GM19035 (cell line): Measurements from ENCODE around the gene FGF14.
"Not testable (repeated sequence)": the region's sequence is repeated elsewhere in the genome, so short reads cannot be mapped to it uniquely, and the experiment has no call there.

Experiments used
- ATAC-seq: cut with Tn5 transposase; IDR thresholded peaks from one replicate; pipeline ENCODE4 v1.9.1; 2021; ENCODE audit not compliant: unreplicated experiment

Gene FGF14

DNA sequence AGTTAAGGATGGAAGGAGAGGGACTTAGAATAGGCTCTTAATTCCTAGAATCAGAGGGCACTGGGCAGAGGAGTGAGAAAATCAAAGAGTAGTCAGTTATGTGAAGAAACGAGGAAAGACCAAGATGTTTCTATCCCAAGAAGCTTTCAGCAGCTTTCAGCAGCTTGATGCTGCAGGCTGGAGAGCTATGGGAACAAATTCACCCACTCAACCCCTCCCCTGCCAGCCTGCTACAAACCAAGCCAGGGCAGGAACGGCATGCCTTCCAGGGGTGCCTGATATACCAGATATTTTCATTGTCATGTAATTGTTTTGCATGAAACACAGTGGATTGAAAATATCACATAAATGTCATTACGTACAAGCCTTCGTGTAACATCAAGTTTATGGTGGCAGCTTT is 262.2 kb downstream of the FGF14 start:
- ATAC-seq, result no peak

DNA sequence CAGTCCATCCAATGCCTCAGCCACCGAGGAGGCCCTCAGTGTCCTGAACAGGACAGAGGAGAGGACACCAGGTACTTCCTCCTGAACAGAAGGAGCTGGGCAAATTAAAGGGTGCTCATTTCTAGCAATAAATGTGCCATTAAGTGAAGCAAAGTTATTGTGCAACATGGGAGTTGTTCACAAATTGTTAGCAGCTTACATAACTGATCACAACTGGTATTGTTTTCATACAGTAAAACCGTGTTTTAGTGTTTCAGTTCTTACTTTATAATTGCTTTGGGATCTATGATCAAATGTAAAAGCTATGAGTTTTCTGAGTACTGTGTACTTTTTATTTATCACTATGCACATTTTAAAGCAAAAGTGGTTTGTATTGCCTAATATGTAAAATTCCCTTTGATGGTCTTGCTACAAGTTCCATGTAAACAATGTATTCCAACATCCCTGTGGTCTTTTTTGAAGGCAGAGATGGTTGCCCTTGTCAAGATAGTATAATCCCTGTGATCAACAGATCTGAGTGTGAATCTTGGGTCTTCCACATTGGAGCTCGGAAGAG is 263.1 kb downstream of the FGF14 start:
- ATAC-seq, result no peak

DNA sequence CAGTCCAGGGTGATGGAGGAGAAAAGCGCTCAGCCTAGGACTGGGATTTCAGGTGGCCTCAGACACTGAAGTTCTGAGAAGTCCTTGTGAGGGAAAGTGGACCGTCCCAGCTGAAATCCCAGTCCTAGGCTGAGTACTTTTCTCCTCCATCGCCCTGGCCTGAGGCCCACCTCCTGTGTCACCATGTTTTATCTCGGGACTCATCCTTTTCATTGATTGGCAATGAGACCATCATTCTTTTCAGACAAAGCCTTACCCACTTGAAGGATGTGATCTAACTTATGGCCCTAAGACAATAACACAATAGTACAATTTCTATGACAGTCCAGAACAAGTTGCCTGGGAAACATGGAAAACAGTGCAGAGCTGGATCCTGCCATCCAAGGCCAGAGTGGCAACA is 263.9 kb downstream of the FGF14 start:
- ATAC-seq, result not testable (repeated sequence)

DNA sequence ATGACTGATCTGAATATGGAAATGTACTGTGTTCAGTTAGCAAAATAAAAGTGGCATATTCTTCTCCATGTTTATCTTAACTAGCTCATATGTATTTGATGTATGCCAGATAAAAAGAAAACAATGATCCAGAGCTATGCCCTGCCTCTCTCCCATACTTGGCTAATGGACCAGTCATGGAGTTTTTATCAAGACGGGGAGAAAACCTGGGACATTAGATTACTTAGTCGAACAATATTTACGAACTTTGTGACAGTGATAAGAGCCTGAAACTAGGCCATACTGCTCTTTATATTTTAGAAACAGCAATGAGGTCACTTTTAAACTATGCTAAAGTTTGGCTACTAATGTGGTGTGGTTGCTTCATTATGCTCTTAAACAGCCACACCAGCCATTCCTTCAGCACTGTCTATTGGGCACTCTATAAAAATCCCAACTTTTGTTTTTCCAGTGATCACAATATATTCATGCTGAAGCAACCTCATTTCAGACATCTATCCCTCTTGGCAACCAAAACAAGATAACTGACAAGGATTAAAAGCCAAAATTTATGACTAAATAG is 265.0 kb downstream of the FGF14 start:
- no peak for ATAC-seq

DNA sequence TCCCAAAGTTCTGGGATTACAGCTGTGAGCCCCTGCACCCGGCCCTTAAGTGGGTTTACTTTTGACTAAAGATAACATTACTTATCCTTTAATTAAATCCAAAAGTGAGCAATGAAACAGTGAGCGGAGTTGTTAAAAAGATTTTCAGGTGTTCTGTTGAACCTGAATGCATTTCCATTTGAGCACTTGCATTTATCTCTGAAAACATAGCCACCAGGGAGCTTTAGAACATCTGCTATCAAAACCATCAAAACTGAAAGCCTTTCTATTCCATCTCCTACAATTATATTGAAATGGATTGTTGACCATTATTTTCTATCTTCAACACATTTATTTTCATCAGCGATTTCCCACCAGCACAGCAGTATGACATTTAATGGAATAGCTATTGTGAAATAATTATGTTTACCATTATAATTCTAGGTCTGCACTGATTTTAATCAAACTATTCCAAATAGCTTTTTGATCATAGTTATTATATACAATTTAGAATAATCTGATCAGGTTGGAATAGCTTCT is 269.0 kb downstream of the FGF14 start:
- no peak for ATAC-seq

DNA sequence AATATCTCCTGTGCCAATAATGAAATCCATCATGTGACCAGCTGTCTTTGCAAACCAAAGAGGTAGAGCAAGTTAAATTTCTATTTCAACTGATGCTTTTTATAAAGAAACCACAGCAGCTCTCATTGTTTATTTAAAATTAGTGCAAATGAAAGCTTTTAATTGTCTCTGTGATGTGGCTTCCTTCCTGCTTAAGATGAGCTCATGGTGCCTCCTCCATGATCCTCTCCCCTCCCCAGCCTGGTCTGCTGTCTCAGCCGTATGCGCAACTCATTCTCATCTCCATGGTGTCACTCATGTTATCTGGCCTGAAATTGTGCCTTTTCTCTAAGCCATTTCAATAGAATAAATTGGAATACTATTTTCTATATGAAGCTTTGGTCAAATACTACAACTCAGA is 270.6 kb downstream of the FGF14 start:
- no peak for ATAC-seq

DNA sequence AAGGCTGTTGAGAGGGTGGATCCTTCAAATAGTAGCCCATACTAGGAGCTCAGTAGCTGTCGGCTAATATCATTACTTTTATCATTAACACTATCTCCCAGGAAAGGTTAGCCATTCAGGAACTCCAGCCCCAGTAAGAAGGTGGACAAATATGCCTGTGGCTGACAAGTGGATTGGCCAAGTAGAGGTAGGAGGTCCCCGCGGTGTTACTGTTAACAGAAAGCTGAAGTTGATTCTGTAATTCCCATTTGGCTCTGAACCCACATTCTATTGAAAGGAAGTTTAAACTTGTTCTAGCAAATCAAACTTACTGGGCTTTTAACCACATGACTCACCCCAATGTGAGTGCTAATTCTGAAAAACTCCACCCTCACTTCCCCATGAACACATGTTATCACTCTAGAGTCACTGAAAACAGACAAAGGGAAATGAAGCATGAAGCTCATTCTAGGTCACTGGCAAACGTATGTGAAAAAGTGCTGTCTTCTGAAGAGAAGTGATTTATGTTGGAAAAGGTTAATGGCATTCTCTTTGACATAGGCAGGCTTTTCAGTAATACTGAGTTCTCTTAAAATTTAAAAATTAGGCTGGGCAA is 273.5 kb downstream of the FGF14 start:
- ATAC-seq, result no peak

DNA sequence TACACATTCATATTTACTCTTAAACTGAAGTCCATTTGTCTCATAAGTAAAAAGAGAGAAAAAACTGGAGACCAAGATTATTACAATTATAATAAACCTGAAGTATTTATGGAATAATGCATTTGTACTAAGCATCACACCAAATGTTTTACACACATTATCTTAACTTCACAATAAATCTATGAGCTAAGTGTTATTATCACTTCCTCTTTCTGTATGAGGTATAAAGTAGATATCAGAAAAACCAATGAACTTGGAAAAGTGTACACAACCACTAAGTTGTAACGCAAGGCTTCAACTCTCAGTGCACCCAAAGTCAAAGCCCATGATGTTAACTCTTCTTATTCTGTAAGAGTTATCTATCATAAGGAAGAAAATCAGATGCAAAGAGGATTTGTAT is 274.7 kb downstream of the FGF14 start:
- no peak for ATAC-seq

DNA sequence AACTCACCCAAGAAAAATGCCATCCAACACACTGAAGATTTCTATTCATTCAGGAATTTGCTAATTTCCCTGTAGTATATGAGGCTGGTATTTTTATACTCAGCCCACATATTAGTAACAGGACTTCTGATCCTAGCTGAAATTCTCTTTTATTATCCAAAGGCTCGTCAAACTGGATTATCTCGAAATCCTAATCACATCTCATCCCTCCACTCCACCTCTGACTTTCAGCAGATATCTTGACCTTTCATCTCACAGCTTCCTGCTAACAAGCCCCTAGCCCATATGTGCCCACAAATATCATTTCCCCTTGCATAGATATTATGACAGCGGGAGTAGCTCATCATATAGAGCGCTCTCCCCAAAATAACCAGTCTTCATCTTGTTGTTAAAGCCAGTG is 279.7 kb downstream of the FGF14 start:
- ATAC-seq, result no peak

DNA sequence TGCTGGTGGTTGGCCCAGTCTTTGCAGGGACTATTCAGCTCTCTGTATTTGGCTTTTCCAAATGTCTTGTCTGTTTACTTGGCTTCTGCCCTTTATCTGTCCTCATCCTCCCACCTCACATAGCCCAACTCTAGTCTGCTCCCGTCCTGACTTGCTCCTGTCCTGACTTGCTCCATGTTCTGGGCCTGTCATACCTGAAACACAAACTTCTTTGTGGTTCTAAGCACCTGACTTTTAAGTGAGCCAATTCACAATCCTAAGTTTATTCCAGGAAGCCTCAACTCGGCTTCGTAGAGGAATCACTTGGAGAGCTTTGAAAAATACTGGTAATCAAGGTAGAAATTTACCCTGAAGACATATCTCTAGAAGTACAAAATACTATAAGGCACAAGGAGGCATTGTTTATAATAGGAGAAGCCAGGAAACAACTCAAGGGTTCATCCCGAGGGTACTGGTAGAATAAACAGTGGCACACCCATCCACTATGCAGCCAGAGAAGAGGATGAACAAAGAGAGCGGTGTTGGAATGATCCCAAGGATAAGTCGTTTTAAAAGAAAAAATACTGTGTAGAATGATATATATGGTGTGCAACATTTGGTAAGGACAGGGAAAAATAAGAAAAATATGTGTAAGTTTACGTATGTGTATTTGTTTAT is 284.5 kb downstream of the FGF14 start:
- no peak for ATAC-seq

DNA sequence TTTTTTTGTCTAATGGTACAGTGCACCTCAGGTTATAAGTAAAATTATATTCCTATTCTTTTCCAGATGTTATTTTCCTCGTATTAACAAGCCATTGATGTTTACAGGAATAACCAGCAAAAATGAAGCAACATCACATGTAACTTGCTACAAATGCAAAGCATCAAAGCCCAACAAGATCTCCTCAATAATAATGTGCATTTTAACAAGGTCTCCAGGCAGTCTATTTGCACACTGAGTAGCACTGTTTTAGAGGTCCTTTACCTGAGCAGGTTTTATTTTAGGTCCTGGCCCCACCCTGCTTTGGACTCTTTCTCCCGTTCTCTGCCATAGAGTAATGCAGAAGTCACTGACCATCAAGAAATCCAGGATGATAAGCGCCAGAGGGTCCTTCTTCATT is 298.4 kb downstream of the FGF14 start:
- ATAC-seq, result no peak

DNA sequence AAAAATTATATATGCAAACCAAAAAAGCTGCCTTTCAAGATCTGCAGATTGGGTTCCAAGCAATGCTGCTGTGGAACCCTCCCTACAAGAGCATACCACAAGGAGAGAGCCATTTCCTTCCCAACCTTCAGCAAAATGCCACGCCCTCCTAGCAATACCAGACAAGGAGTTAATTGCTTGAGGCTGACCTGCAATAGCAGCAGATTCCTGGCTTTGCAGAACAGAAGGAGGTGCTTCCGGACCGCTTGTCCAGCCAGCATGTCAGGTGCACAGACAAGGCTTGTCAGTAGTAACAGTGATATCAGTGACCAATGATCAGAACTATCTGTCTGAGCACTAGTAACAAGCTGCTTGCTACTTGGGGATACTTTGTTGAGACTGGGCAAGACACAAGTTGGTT is 301.6 kb downstream of the FGF14 start:
- ATAC-seq, result no peak

DNA sequence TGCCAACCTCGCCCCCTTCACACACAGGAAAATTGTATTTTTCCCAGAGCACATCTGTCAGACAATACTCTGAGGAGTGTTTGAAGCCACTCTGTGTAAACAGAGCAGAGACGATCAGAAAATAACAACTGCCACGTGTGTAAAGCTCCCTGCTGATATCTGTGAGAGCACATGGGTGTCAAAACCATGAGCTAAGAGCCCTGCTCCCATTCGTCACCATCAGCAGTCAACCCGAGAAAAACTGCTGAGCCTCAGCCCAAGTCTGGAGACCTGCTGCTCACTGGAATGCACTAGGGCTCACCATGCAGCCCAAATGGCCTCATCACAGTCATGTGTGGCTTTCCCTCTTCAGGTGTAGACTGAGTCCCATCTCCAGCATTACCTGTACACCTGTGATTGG is 304.1 kb downstream of the FGF14 start:
- no peak for ATAC-seq

DNA sequence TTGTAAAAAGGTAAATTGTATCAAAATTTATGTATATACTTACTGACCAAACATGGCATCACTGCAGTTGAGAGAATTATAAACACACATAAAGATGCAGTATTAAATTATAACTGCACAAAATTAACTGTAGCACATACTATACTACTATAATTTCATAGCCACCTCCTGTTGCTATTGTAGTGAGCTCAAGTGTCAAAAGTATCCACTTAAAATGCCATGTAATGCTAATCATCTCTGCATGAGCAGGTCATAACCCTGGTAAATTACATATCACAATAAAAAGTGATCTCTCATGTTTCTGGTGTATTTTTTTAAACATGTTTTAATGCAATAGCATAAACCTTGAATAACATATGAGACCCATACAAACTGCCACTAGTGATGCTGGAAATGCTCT is 308.6 kb downstream of the FGF14 start:
- ATAC-seq, result not testable (repeated sequence)

DNA sequence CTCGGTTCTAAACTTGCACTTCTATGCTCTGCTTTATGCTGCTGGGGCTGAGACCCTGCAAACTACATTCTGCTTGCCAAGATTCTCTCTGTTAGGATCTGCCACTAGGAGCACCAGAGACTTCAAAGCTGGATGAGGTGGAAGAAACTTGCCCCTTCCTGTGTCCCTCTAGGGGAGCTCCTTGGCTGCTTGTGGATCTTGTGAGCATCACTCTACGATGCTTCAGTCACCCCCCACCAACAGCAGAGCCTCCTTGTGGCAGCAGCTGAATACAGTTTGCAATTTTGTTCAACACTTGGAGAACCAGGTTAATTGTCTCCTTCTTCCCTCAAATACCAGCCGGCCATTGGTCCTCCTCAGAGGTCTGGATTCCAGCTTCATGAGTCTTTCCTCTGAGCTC is 310.6 kb downstream of the FGF14 start:
- ATAC-seq, result no peak

DNA sequence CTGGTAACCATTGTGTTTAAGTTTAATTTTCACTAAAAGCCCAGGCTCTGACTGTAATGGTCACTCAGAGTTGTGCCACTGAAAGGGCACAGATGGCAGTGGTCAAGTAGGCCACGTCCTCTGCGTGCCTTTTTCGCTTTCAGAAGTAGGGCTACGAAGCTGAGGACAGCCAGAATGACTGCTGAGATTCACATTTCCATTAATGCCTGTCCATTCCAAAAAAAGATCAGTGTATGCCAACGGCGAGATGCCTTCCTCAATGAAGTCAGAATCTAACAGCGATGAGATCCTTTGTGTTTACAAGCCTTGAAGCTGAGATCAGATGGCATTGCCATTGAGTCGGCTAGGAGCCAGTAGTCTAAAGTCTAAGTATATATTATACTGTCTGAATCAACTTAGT is 311.3 kb downstream of the FGF14 start:
- ATAC-seq, result no peak

DNA sequence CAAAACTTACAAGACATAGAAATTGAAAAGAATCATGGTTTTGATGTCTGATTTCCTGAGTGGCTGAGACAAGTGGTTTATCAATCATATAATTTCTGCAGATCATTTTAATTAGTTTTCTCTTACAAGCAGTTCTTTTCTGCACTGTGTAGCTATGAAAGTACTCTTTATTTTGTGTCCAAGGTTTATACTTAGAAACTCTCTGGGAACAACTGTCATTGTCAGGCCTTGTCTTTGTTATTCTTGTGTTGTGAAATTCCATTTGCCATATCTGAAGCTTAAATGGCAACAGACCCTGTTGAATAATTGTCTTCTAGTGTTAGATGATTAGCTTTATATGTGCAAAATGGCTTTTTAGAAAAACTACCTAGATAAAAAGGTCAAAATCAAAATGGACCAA is 312.1 kb downstream of the FGF14 start:
- ATAC-seq, result no peak

DNA sequence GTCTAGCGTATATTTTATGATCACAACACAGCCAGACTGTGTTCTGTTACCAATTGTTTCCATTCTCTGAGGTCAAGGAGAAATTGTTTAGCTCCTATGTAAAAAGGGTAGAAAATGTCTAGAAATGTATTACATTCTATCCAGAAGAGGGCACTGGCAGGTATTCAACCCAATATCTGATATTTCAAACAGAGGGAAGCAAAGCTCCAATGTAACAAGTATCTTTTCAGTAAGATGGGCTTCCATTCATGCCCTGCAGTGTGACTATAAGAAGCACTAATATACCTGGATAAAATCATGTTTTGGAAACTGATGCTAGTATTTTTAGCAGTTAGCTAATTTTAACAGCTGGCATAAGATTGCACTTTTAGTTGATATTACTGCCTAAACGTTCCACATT is 312.7 kb downstream of the FGF14 start:
- ATAC-seq, result no peak

DNA sequence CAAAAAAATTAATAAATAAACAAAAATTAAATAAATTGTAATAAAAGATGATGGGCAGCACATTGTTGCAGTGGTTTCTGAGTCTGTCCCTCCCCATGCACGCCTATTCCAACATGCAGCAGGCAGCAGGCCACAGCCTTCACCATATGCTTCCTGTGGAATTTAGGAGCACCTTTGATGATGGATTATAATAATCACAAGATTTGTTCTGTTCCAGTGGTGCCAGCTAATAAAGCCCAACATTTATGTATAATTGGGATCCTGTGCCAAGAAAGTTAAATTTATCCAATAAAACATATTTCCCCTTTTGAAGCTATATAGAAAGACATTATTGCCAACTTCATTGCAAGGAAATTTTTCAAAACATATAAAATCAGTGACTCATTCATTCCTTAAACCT is 328.6 kb downstream of the FGF14 start:
- ATAC-seq, result no peak

DNA sequence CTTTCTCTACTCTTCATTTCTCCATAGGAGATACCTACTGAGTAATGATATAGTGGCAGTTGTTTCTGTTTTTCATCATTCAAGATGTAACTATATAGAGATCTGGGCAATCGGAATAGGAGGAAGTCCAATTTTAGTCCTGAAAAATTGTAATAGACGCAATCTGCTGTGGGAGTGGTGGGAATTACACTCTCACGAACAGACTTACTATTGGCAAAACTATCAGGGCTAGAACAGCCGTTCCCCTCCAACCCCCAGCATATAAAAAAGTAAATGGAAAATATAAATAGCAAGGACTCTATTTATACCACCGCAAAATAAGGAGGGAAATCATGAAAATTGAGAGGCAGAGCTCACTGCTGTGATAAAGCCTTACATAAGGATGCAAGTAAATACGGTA is 330.1 kb downstream of the FGF14 start:
- ATAC-seq, result no peak

DNA sequence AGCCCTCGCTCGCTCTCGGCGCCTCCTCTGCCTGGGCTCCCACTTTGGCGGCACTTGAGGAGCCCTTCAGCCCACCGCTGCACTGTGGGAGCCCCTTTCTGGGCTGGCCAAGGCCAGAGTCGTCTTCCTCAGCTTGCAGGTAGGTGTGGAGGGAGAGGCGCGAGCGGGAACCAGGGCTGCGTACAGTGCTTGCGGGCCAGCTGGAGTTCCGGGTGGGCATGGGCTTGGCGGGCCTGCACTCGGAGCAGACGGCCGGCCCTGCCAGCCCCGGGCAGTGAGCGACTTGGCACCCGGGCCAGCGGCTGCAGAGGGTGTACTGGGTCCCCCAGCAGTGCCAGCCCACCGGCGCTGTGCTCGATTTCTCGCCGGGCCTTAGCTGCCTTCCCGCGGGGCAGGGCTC is 333.5 kb downstream of the FGF14 start:
- not testable (repeated sequence) for ATAC-seq

DNA sequence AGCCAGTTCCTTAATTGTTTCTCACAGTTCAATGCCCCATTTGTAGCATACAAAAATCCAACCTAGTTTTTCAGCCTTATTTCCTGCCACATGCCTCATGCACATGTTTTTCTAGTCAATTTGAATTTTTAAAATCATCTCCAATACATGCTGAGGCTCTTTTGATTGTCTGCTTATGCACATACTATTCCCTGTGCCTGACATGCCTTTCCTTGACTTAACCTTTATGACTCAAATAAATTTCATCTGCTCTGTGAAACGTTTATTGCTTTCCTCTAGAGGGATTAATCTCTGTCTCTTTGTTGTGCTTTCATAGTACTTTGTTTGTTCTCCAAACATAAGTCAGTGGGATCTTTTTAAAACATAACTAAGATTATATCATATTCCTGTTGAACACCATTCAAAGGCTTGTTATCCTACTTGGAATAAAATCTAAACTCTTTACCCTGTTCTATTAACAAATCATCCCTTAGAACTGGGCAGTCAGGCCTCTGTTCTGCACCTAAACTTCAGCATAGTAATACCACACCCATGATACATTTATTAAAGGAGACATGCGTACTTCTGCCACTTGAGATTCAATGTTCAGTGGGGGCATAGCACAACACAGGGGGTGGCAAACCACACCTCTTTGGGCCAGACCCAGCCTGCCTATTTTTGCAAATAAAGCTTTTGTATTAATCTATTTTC is 346.6 kb downstream of the FGF14 start:
- ATAC-seq, result no peak
